ENCODE data around the gene DEXI. TPM values are rescaled to one million over a fixed set of nuclear protein-coding genes. Genes with fewer than 3 reads are reported as not detected.

DEXI gene
- polyA plus RNA-seq, 3 donors = 4.9 to 10.8 (median 6.8) TPM

- Histone ChIP-seq H3K4me1 (ENCODE audit: control insufficient read depth in 1 of 2, insufficient read depth in 2 of 2, low read length in 2 of 2) (no peaks in the 10 kb centered on the region), H3K27me3 (ENCODE audit: control insufficient read depth in 2 of 2, insufficient read depth in 2 of 2, low read length in 2 of 2) (no peaks in the 10 kb centered on the region), H3K4me2 (replicated peaks; ENCODE audit: extremely low read depth, low read length, poor library complexity, severe bottlenecking) (no peak overlapping the region), H3K4me3 (replicated peaks in 1 of 3; ENCODE audit: low read depth in 2 of 3, low read length in 3 of 3) (no peak overlapping the region), H3K79me2 (ENCODE audit: insufficient read depth, low read length) (no peaks in the 10 kb centered on the region), H4K20me1 (ENCODE audit: insufficient read depth, low read length) (no peaks in the 10 kb centered on the region), H2AFZ (ENCODE audit: insufficient read depth, low read depth, low read length, poor library complexity, severe bottlenecking) (no peak overlapping the region), H3K36me3 (replicated peaks in 1 of 2; ENCODE audit: control insufficient read depth in 1 of 2, insufficient read depth in 2 of 2, low read length in 2 of 2) (peaks cover 66 to 99% of the 10 kb centered on the region in 2 donors), H3K27ac (ENCODE audit: low read depth in 1 of 2, low read length in 2 of 2) (no peak overlapping the region), H3K9me3 (replicated peaks in 1 of 2; ENCODE audit: control insufficient read depth in 1 of 2, insufficient read depth in 1 of 2, low read length in 2 of 2) (no peaks in the 10 kb centered on the region), H3K9ac (ENCODE audit: insufficient read depth, low read length, poor library complexity, severe bottlenecking) (no peak overlapping the region)
- no peaks in the 10 kb centered on the region for H3K9me3 Mint-ChIP-seq
- H3K27ac Mint-ChIP-seq = no peak overlapping the region
- no peak for DNase-seq
- H3K4me1 Mint-ChIP-seq = no peaks in the 10 kb centered on the region
- peaks cover 81 to 90% of the 10 kb centered on the region in 2 donors for H3K36me3 Mint-ChIP-seq
- no peak for TF ChIP-seq CTCF (IDR thresholded peaks at IDR 0.05)
- H3K4me3 Mint-ChIP-seq = no peak overlapping the region
- 95% methylated on average over 7 of the region's 14 CpGs for WGBS (ENCODE audit: insufficient coverage)
- H3K27me3 Mint-ChIP-seq (ENCODE audit: low read depth in 3 of 3) = peaks cover 0 to 3% (median 2%) of the 10 kb centered on the region in 3 donors
- intact Hi-C loops (cut with micrococcal nuclease) = no loop called here
Measured at GRCh38 chr16:10978871-10979446, 36.7 kb upstream of the DEXI start.

- Histone ChIP-seq H3K36me3 (replicated peaks in 1 of 2; ENCODE audit: control insufficient read depth in 1 of 2, insufficient read depth in 2 of 2, low read length in 2 of 2) (peaks cover 69 to 99% of the 10 kb centered on the region in 2 donors), H3K27me3 (ENCODE audit: control insufficient read depth in 2 of 2, insufficient read depth in 2 of 2, low read length in 2 of 2) (no peaks in the 10 kb centered on the region), H3K4me2 (replicated peaks; ENCODE audit: extremely low read depth, low read length, poor library complexity, severe bottlenecking) (no peak overlapping the region), H3K4me3 (replicated peaks in 1 of 3; ENCODE audit: low read depth in 2 of 3, low read length in 3 of 3) (no peak overlapping the region), H2AFZ (ENCODE audit: insufficient read depth, low read depth, low read length, poor library complexity, severe bottlenecking) (no peak overlapping the region), H4K20me1 (ENCODE audit: insufficient read depth, low read length) (no peaks in the 10 kb centered on the region), H3K9ac (ENCODE audit: insufficient read depth, low read length, poor library complexity, severe bottlenecking) (no peak overlapping the region), H3K4me1 (ENCODE audit: control insufficient read depth in 1 of 2, insufficient read depth in 2 of 2, low read length in 2 of 2) (no peaks in the 10 kb centered on the region), H3K79me2 (ENCODE audit: insufficient read depth, low read length) (no peaks in the 10 kb centered on the region), H3K27ac (ENCODE audit: low read depth in 1 of 2, low read length in 2 of 2) (no peak overlapping the region), H3K9me3 (replicated peaks in 1 of 2; ENCODE audit: control insufficient read depth in 1 of 2, insufficient read depth in 1 of 2, low read length in 2 of 2) (no peaks in the 10 kb centered on the region)
- Mint-ChIP-seq H3K27ac (peak overlapping the region in 1 of 7 donors; percentile 37), H3K4me1 (no peaks in the 10 kb centered on the region), H3K27me3 (ENCODE audit: low read depth in 3 of 3) (peaks cover 0 to 3% (median 2%) of the 10 kb centered on the region in 3 donors), H3K4me3 (no peak overlapping the region), H3K9me3 (no peaks in the 10 kb centered on the region), H3K36me3 (peaks cover 78 to 90% of the 10 kb centered on the region in 2 donors)
- DNase-seq = no peak
- intact Hi-C loops (cut with micrococcal nuclease) = no loop called here
- 100% methylated on average over 5 of the region's 6 CpGs for WGBS (ENCODE audit: insufficient coverage)
- TF ChIP-seq CTCF (IDR thresholded peaks at IDR 0.05) = no peak
Measured at GRCh38 chr16:10978124-10978523, 35.9 kb upstream of the DEXI start.

All from CD14-positive monocyte (primary cell).